Measurements from ENCODE around the gene LRRC46.

Gene LRRC46

GRCh38 chr17:47878203-47879027, 46.9 kb downstream of the LRRC46 start:
- DNase-seq (ENCODE audit: low spot score): no peak

- no peak for DNase-seq (ENCODE audit: low spot score)
Observed at GRCh38 chr17:47879028-47879585, 47.6 kb downstream of the LRRC46 start.

GRCh38 chr17:47879776-47880454, 48.4 kb downstream of the LRRC46 start:
- DNase-seq (ENCODE audit: low spot score): no peak

GRCh38 chr17:47882247-47882646, 50.8 kb downstream of the LRRC46 start:
- no peak for DNase-seq (ENCODE audit: low spot score)

- no peak for DNase-seq (ENCODE audit: low spot score)
Observed at GRCh38 chr17:47882695-47883588, 51.5 kb downstream of the LRRC46 start.

GRCh38 chr17:47883589-47884426, 52.3 kb downstream of the LRRC46 start:
- DNase-seq (ENCODE audit: low spot score): no peak

GRCh38 chr17:47884427-47884740, 52.9 kb downstream of the LRRC46 start:
- DNase-seq (ENCODE audit: low spot score): no peak

- no peak for DNase-seq (ENCODE audit: low spot score)
Observed at GRCh38 chr17:47884905-47885730, 53.6 kb downstream of the LRRC46 start.

Data from CD4-positive, alpha-beta T cell treated with Interleukin-15 for 4 hours (primary cell).